CD4-positive, CD25-positive, alpha-beta regulatory T cell (primary cell): ENCODE results near the gene PARD3. TPM values are rescaled to one million over a fixed set of nuclear protein-coding genes. Genes with fewer than 3 reads are reported as not detected.
"Not testable (repeated sequence)": the region's sequence is repeated elsewhere in the genome, so short reads cannot be mapped to it uniquely, and the experiment has no call there.

Experiments used
- ATAC-seq, 2 donors: fragments of 150-1000 bp; cut with Tn5 transposase; one replicate each; pipeline ENCODE4 v1.10.0; 2021; ENCODE audit warnings: low read depth in 2 of 2, moderate number of reproducible peaks in 2 of 2, moderate library complexity in 1 of 2
- DNase-seq, 3 donors: peaks; one replicate each; pipeline versions ENCODE4 v3.0.0 to v3.0.0-alpha.2; 2012 to 2022; ENCODE audit warnings: mixed read lengths in 1 of 3
- H3K27ac ChIP-seq: one replicate; pipeline ENCODE4 v1.7.0; 2013; ENCODE audit warnings: mild to moderate bottlenecking, low read length; ENCODE audit not compliant: insufficient read depth, poor library complexity, severe bottlenecking
- H3K27me3 ChIP-seq: one replicate; pipeline ENCODE4 v1.7.0; 2013; ENCODE audit warnings: low read length; ENCODE audit not compliant: control insufficient read depth, insufficient read depth
- H3K36me3 ChIP-seq: one replicate; pipeline ENCODE4 v1.7.0; 2013; ENCODE audit warnings: mild to moderate bottlenecking, low read length, moderate library complexity; ENCODE audit not compliant: control insufficient read depth, insufficient read depth
- H3K4me1 ChIP-seq: 2 replicates; pipeline ENCODE4 v1.7.0; 2013; ENCODE audit warnings: mild to moderate bottlenecking, low read length; ENCODE audit not compliant: insufficient read depth, control insufficient read depth, poor library complexity, severe bottlenecking
- H3K4me3 ChIP-seq: one replicate; pipeline ENCODE4 v1.7.0; 2013; ENCODE audit warnings: low read depth, mild to moderate bottlenecking, low read length, moderate library complexity
- H3K9me3 ChIP-seq, 2 experiments: 1 replicate in 1 of 2; 2 replicates in 1 of 2; pipeline ENCODE4 v1.7.0; 2013; ENCODE audit warnings: low read length in 2 of 2, mild to moderate bottlenecking in 1 of 2, moderate library complexity in 1 of 2; ENCODE audit not compliant: control insufficient read depth in 2 of 2
- H3K27ac Mint-ChIP-seq, 3 donors: one replicate each; pipeline ENCODE4 v1.8.0; 2020 to 2022; ENCODE audit warnings: mild to moderate bottlenecking in 3 of 3, mixed read lengths in 3 of 3, moderate library complexity in 2 of 3
- H3K27me3 Mint-ChIP-seq: one replicate; pipeline ENCODE4 v1.8.0; 2022; ENCODE audit warnings: mild to moderate bottlenecking, mixed read lengths
- H3K36me3 Mint-ChIP-seq: one replicate; pipeline ENCODE4 v1.8.0; 2020; ENCODE audit warnings: mixed read lengths
- H3K4me1 Mint-ChIP-seq, 4 donors: one replicate each; pipeline ENCODE4 v1.8.0; 2020 to 2022; ENCODE audit warnings: mixed read lengths in 4 of 4, mild to moderate bottlenecking in 1 of 4
- H3K4me3 Mint-ChIP-seq, 4 donors: one replicate each; pipeline ENCODE4 v1.8.0; 2020 to 2022; ENCODE audit warnings: mild to moderate bottlenecking in 4 of 4, mixed read lengths in 4 of 4, moderate library complexity in 3 of 4
- H3K9me3 Mint-ChIP-seq, 7 donors: one replicate each; pipeline ENCODE4 v1.8.0; 2020 to 2022; ENCODE audit warnings: mixed read lengths in 7 of 7, mild to moderate bottlenecking in 3 of 7, moderate library complexity in 2 of 7
- polyA plus RNA-seq, 4 donors: library from polyadenylated mRNA; unstranded; fragments of 300-500 nt; fragmentation: Illumina TruSeq; gene quantifications; one replicate each; pipeline ENCODE4 v1.2.3, GENCODE V29; 2021
- total RNA-seq: library from RNA; stranded (reverse); gene quantifications from one replicate; pipeline ENCODE4 v1.2.3, GENCODE V29; 2022

PARD3 gene
- total and polyA plus RNA-seq, 5 donors from 2014 or later: 0.08 to 0.79 TPM; not detected in 3

DNA sequence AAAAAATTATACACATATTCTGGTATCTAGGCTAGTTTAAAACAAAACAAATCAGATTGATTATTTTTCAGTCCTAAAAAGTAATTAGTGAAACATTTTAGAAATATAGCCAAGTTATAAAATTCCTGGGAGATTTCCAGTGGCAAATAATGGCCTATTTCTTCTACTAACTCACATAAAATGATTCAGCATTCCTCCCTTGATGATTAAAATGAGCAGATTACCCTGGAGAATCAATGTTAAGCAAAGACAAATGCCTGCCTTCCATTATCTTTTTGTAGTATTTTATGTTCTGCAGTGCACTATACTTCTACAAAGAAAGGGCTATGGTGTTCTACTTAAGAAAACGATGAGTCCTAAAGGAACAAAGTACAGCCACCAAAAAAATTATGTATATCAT lies 53.6 kb downstream of the PARD3 start:
- ATAC-seq (no peak), DNase-seq (no peak)
- no peaks in the 10 kb centered on the region for H3K9me3 ChIP-seq
- no peaks in the 10 kb centered on the region for H3K4me1 ChIP-seq
- Mint-ChIP-seq H3K27me3 (peaks cover 19% of the 10 kb centered on the region), H3K4me1 (no peaks in the 10 kb centered on the region), H3K9me3 (peaks cover 0 to 2% (median 0%) of the 10 kb centered on the region in 7 donors), H3K4me3 (no peak overlapping the region), H3K27ac (no peak overlapping the region), H3K36me3 (no peaks in the 10 kb centered on the region)
- no peak overlapping the region for H3K27ac ChIP-seq
- no peaks in the 10 kb centered on the region for H3K36me3 ChIP-seq
- no peaks in the 10 kb centered on the region for H3K27me3 ChIP-seq
- H3K4me3 ChIP-seq: no peak overlapping the region

DNA sequence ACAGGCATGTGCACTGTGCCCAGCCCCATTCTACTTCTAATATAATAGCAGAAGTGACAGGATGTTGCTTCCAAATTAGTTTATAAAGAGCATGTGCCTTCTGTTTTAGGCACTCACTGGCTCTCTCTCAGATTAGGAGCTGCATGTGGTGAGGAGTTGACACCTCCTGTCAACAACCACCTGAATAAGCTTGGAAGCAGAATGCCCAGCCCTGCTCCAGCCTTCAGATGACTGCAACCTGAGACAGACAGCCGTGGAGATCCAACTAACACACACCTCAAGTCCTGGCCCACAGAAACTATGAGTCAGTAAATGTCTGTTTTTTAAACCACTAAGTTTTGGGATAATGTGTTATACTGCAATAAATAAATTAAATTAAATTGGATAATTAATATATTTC lies 54.5 kb downstream of the PARD3 start:
- DNase-seq (no peak), ATAC-seq (no peak)
- Mint-ChIP-seq H3K27me3 (peaks cover 19% of the 10 kb centered on the region), H3K9me3 (peaks cover 0 to 2% (median 0%) of the 10 kb centered on the region in 7 donors), H3K4me3 (no peak overlapping the region), H3K4me1 (no peaks in the 10 kb centered on the region), H3K36me3 (no peaks in the 10 kb centered on the region), H3K27ac (no peak overlapping the region)
- Histone ChIP-seq H3K27ac (no peak overlapping the region), H3K36me3 (no peaks in the 10 kb centered on the region), H3K4me1 (no peaks in the 10 kb centered on the region), H3K9me3 (no peaks in the 10 kb centered on the region), H3K4me3 (no peak overlapping the region), H3K27me3 (no peaks in the 10 kb centered on the region)

DNA sequence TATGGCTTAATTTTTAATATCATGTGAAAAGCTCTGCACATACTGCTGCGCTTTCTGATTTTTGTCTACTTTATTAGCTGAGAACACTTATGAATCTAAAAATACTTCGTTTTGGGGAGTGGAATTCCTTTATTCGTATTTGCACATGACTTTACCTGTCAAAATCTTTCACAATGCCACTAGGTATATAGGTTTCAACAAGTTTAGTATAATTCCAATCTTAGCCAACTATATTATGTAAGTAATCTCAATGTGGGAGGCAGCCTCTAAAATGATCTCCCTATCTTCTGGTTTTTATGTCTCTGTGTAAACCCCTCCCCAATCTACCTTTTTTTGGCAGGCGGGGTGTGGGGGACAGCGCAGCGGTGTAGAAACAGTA lies 55.3 kb downstream of the PARD3 start:
- Histone ChIP-seq H3K9me3 (no peaks in the 10 kb centered on the region), H3K4me3 (no peak overlapping the region), H3K36me3 (no peaks in the 10 kb centered on the region), H3K27me3 (no peaks in the 10 kb centered on the region), H3K27ac (no peak overlapping the region), H3K4me1 (no peaks in the 10 kb centered on the region)
- Mint-ChIP-seq H3K36me3 (no peaks in the 10 kb centered on the region), H3K4me3 (no peak overlapping the region), H3K4me1 (no peaks in the 10 kb centered on the region), H3K27ac (no peak overlapping the region), H3K27me3 (peaks cover 19% of the 10 kb centered on the region), H3K9me3 (peaks cover 0 to 2% (median 0%) of the 10 kb centered on the region in 7 donors)
- no peak for DNase-seq
- no peak for ATAC-seq

DNA sequence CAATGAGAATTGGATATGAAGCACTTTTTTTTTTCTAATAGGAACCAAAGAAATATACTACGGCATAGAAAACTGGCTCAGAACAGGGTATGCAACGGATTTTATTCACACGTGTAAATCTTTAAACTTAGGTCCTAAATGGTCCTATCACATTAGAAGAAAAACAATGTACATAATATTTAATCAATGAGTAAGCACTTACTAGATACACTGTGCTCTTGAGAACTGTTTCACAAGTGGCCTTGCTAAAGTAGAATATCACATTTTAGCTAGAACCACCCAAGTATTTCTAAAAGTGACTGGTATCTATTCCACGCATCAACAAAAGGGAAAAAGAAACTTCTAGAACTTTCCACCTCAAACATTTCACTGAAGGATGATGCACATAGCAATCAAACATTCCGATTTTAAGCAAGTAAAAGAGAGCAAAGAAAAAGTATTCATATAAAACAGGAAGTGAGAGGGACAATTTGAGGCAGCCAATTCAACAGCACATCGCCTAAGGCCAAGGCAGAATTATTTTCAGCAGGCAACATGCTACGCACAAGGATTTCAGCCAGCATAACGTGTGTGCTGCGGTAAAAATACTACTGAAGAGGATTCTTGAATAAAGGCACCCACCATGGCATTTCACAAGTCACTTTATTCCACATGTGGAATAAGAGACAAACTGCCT lies 55.8 kb downstream of the PARD3 start:
- DNase-seq (no peak), ATAC-seq (no peak)
- Histone ChIP-seq H3K36me3 (no peaks in the 10 kb centered on the region), H3K27me3 (no peaks in the 10 kb centered on the region), H3K27ac (no peak overlapping the region), H3K4me3 (no peak overlapping the region), H3K9me3 (no peaks in the 10 kb centered on the region), H3K4me1 (no peaks in the 10 kb centered on the region)
- H3K4me3 Mint-ChIP-seq: no peak overlapping the region
- H3K27ac Mint-ChIP-seq: no peak overlapping the region
- peaks cover 0 to 2% (median 0%) of the 10 kb centered on the region in 7 donors for H3K9me3 Mint-ChIP-seq
- H3K36me3 Mint-ChIP-seq: no peaks in the 10 kb centered on the region
- H3K27me3 Mint-ChIP-seq: peaks cover 19% of the 10 kb centered on the region
- H3K4me1 Mint-ChIP-seq: no peaks in the 10 kb centered on the region

DNA sequence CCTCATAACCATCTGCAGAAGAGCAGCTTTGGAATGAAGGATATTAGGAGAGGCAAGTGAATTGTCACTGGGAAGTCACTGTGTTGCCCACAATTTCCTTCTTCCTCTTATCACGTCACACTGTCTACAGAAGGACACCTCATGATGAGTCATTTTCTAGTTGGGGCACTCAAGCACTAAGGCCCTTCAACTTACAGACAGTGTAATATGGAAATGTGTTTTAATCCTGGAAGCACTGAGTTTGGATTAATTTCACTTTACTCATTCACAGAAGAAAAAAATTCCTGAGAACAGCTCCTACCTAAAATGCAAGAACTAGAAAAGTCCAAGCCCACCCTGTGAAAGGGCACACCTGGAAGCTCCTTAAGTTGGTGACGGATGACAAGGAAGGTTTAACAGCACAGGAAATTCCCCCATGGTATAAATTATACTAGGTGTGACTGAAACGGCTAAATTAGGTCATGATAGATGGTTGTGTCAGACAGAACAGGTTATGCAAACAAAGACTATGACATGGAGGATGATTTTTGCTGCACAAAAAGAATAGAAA lies 56.6 kb downstream of the PARD3 start:
- no peak for ATAC-seq
- Mint-ChIP-seq H3K27ac (no peak overlapping the region), H3K4me3 (no peak overlapping the region), H3K4me1 (no peaks in the 10 kb centered on the region), H3K36me3 (no peaks in the 10 kb centered on the region), H3K9me3 (peaks cover 0 to 2% (median 0%) of the 10 kb centered on the region in 7 donors), H3K27me3 (peaks cover 22% of the 10 kb centered on the region)
- Histone ChIP-seq H3K4me1 (no peaks in the 10 kb centered on the region), H3K27me3 (no peaks in the 10 kb centered on the region), H3K9me3 (no peaks in the 10 kb centered on the region), H3K36me3 (no peaks in the 10 kb centered on the region), H3K27ac (no peak overlapping the region), H3K4me3 (no peak overlapping the region)
- DNase-seq: no peak

DNA sequence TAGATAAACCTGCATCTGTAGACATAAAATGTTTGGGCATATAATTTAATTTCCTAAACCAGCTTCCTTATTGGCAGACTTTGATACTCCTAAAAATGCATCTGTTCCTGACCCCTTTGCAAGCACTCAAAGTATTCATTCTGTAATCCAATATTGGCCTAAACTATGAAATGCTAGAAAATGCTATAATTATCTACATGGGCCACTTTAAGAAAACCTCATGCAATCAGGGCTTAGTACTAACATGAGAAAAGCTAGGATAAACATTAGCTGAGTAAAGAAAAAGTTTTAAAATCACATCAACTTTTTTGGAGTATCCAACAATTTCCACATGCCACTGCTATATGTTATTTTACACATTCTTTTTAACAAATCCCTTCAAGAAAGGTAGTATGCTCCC lies 57.2 kb downstream of the PARD3 start:
- Histone ChIP-seq H3K27me3 (no peaks in the 10 kb centered on the region), H3K4me3 (no peak overlapping the region), H3K27ac (no peak overlapping the region), H3K36me3 (no peaks in the 10 kb centered on the region), H3K4me1 (no peaks in the 10 kb centered on the region), H3K9me3 (no peaks in the 10 kb centered on the region)
- Mint-ChIP-seq H3K27me3 (peaks cover 22% of the 10 kb centered on the region), H3K4me1 (no peaks in the 10 kb centered on the region), H3K4me3 (no peak overlapping the region), H3K27ac (no peak overlapping the region), H3K36me3 (no peaks in the 10 kb centered on the region), H3K9me3 (peaks cover 0 to 2% (median 0%) of the 10 kb centered on the region in 7 donors)
- no peak for ATAC-seq
- DNase-seq: no peak

DNA sequence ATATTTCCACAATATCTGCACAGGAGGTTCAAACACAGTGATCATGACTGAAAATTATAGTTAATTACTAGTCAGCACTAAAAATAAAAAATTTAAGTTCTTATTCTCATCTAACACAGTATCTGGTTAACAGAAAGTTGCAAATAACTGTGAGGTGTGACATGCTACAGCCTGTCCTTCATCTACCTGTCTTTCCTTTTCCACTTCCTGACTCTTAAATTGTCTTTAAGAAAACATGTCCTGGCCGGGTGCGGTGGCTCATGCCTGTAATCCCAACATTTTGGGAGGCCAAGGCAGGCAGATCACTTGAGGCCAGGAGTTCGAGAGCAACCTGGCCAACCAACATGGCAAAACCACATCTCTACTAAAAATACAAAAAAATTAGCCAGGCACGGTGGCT lies 57.9 kb downstream of the PARD3 start:
- not testable (repeated sequence) for H3K36me3 ChIP-seq, H3K9me3 Mint-ChIP-seq, H3K9me3 ChIP-seq, H3K27me3 ChIP-seq, H3K4me1 Mint-ChIP-seq, H3K4me1 ChIP-seq, DNase-seq, H3K27ac ChIP-seq, ATAC-seq, H3K36me3 Mint-ChIP-seq, H3K4me3 ChIP-seq, H3K4me3 Mint-ChIP-seq
- H3K27ac Mint-ChIP-seq: peak overlapping the region in 1 of 3 donors; percentile 45
- H3K27me3 Mint-ChIP-seq: peaks cover 22% of the 10 kb centered on the region

DNA sequence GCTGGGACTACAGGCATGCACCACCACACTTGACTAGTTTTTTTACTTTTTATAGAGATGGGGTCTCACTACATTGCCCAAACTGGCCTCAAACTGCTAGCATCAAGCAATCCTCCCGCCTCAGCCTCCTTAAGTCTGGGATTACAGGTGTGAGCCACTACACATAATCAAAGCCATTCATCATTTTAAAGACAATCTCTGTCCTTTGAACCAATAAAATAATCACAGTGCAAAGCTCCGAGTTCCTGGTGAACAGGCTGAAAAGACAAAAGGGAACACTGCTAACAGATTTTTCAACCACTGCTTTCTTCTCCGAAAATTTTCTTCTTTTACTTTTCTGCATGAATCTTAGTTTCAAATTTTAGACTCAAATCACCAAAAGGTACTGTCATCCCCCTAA lies 58.5 kb downstream of the PARD3 start:
- DNase-seq: no peak
- Histone ChIP-seq H3K4me3 (no peak overlapping the region), H3K36me3 (no peaks in the 10 kb centered on the region), H3K27ac (no peak overlapping the region), H3K27me3 (no peaks in the 10 kb centered on the region), H3K4me1 (no peaks in the 10 kb centered on the region), H3K9me3 (no peaks in the 10 kb centered on the region)
- Mint-ChIP-seq H3K36me3 (no peaks in the 10 kb centered on the region), H3K27me3 (peaks cover 19% of the 10 kb centered on the region), H3K27ac (no peak overlapping the region), H3K4me1 (no peaks in the 10 kb centered on the region), H3K9me3 (no peaks in the 10 kb centered on the region), H3K4me3 (no peak overlapping the region)
- ATAC-seq: no peak
